ENCODE data around the gene XPNPEP1.

The XPNPEP1 gene

GRCh38 chr10:109941236-109941862 lies 18.0 kb upstream of the XPNPEP1 start:
- Mint-ChIP-seq H3K27me3 (no peaks in the 10 kb centered on the region), H3K9me3 (no peaks in the 10 kb centered on the region), H3K27ac (ENCODE audit: low read depth) (no peak overlapping the region), H3K4me1 (peaks cover 50% of the 10 kb centered on the region), H3K4me3 (no peak overlapping the region), H3K36me3 (ENCODE audit: insufficient read depth) (peaks cover 3% of the 10 kb centered on the region)
- ATAC-seq (replicated peaks; ENCODE audit: extremely low read depth, poor library complexity, severe bottlenecking): no peak
- DNase-seq (ENCODE audit: low spot score in 2 of 2): no peak

GRCh38 chr10:109940553-109940952 lies 17.2 kb upstream of the XPNPEP1 start:
- DNase-seq (ENCODE audit: low spot score in 2 of 2) (no peak), ATAC-seq (replicated peaks; ENCODE audit: extremely low read depth, poor library complexity, severe bottlenecking) (no peak)
- Mint-ChIP-seq H3K36me3 (ENCODE audit: insufficient read depth) (peaks cover 2% of the 10 kb centered on the region), H3K4me1 (peaks cover 50% of the 10 kb centered on the region), H3K4me3 (no peak overlapping the region), H3K27ac (ENCODE audit: low read depth) (no peak overlapping the region), H3K27me3 (no peaks in the 10 kb centered on the region), H3K9me3 (no peaks in the 10 kb centered on the region)

GRCh38 chr10:109940117-109940516 lies 16.8 kb upstream of the XPNPEP1 start:
- Mint-ChIP-seq H3K4me3 (no peak overlapping the region), H3K4me1 (peaks cover 52% of the 10 kb centered on the region), H3K27ac (ENCODE audit: low read depth) (no peak overlapping the region), H3K9me3 (no peaks in the 10 kb centered on the region), H3K36me3 (ENCODE audit: insufficient read depth) (peaks cover 4% of the 10 kb centered on the region), H3K27me3 (no peaks in the 10 kb centered on the region)
- ATAC-seq (replicated peaks; ENCODE audit: extremely low read depth, poor library complexity, severe bottlenecking): no peak
- DNase-seq (ENCODE audit: low spot score in 2 of 2): no peak

- Mint-ChIP-seq H3K4me1 (peaks cover 55% of the 10 kb centered on the region), H3K9me3 (no peaks in the 10 kb centered on the region), H3K36me3 (ENCODE audit: insufficient read depth) (peaks cover 6% of the 10 kb centered on the region), H3K4me3 (no peak overlapping the region), H3K27ac (ENCODE audit: low read depth) (no peak overlapping the region), H3K27me3 (no peaks in the 10 kb centered on the region)
- ATAC-seq (replicated peaks; ENCODE audit: extremely low read depth, poor library complexity, severe bottlenecking) (no peak), DNase-seq (ENCODE audit: low spot score in 2 of 2) (no peak)
Observed at GRCh38 chr10:109939315-109939961, 16.1 kb upstream of the XPNPEP1 start.

- Mint-ChIP-seq H3K36me3 (ENCODE audit: insufficient read depth) (peaks cover 11% of the 10 kb centered on the region), H3K4me1 (peaks cover 56% of the 10 kb centered on the region), H3K9me3 (no peaks in the 10 kb centered on the region), H3K27ac (ENCODE audit: low read depth) (peak overlapping the region; percentile 88), H3K27me3 (no peaks in the 10 kb centered on the region), H3K4me3 (peak overlapping the region; percentile 27)
- DNase-seq (ENCODE audit: low spot score in 2 of 2): no peak
- no peak for ATAC-seq (replicated peaks; ENCODE audit: extremely low read depth, poor library complexity, severe bottlenecking)
Observed at GRCh38 chr10:109937460-109938065, 14.3 kb upstream of the XPNPEP1 start.

- Mint-ChIP-seq H3K36me3 (ENCODE audit: insufficient read depth) (peaks cover 11% of the 10 kb centered on the region), H3K27ac (ENCODE audit: low read depth) (peak overlapping the region; percentile 88), H3K4me1 (peaks cover 67% of the 10 kb centered on the region), H3K4me3 (peak overlapping the region; percentile 59), H3K9me3 (no peaks in the 10 kb centered on the region), H3K27me3 (no peaks in the 10 kb centered on the region)
- DNase-seq (ENCODE audit: low spot score in 2 of 2) (no peak), ATAC-seq (replicated peaks; ENCODE audit: extremely low read depth, poor library complexity, severe bottlenecking) (no peak)
Observed at GRCh38 chr10:109934958-109935793, 11.9 kb upstream of the XPNPEP1 start.

GRCh38 chr10:109933984-109934565 lies 10.8 kb upstream of the XPNPEP1 start:
- H3K4me1 Mint-ChIP-seq: peaks cover 63% of the 10 kb centered on the region
- H3K27me3 Mint-ChIP-seq: no peaks in the 10 kb centered on the region
- no peaks in the 10 kb centered on the region for H3K9me3 Mint-ChIP-seq
- ATAC-seq (replicated peaks; ENCODE audit: extremely low read depth, poor library complexity, severe bottlenecking): peak; percentile 94
- DNase-seq (ENCODE audit: low spot score in 2 of 2): peak; percentile 21 to 55
- H3K4me3 Mint-ChIP-seq: peak overlapping the region; percentile 48
- H3K36me3 Mint-ChIP-seq (ENCODE audit: insufficient read depth): peaks cover 11% of the 10 kb centered on the region
- H3K27ac Mint-ChIP-seq (ENCODE audit: low read depth): peak overlapping the region; percentile 88

- H3K36me3 Mint-ChIP-seq (ENCODE audit: insufficient read depth): peaks cover 11% of the 10 kb centered on the region
- peaks cover 55% of the 10 kb centered on the region for H3K4me1 Mint-ChIP-seq
- H3K27ac Mint-ChIP-seq (ENCODE audit: low read depth): peak overlapping the region; percentile 42
Observed at GRCh38 chr10:109932968-109933367, 9.7 kb upstream of the XPNPEP1 start.

GRCh38 chr10:109932391-109932790 lies 9.1 kb upstream of the XPNPEP1 start:
- Mint-ChIP-seq H3K4me1 (peaks cover 49% of the 10 kb centered on the region), H3K4me3 (no peak overlapping the region), H3K9me3 (no peaks in the 10 kb centered on the region), H3K27ac (ENCODE audit: low read depth) (peak overlapping the region; percentile 42), H3K27me3 (no peaks in the 10 kb centered on the region), H3K36me3 (ENCODE audit: insufficient read depth) (peaks cover 11% of the 10 kb centered on the region)
- ATAC-seq (replicated peaks; ENCODE audit: extremely low read depth, poor library complexity, severe bottlenecking) (no peak), DNase-seq (ENCODE audit: low spot score in 2 of 2) (no peak)

More at GRCh38 chr10:109932968-109933367, 9.7 kb upstream of the XPNPEP1 start:
- ATAC-seq (replicated peaks; ENCODE audit: extremely low read depth, poor library complexity, severe bottlenecking): no peak
- H3K4me3 Mint-ChIP-seq: no peak overlapping the region
- no peaks in the 10 kb centered on the region for H3K27me3 Mint-ChIP-seq
- H3K9me3 Mint-ChIP-seq: no peaks in the 10 kb centered on the region
- no peak for DNase-seq (ENCODE audit: low spot score in 2 of 2)

GRCh38 chr10:109931163-109931562 lies 7.9 kb upstream of the XPNPEP1 start:
- no peaks in the 10 kb centered on the region for H3K27me3 Mint-ChIP-seq
- H3K27ac Mint-ChIP-seq (ENCODE audit: low read depth): no peak overlapping the region
- peaks cover 9% of the 10 kb centered on the region for H3K36me3 Mint-ChIP-seq (ENCODE audit: insufficient read depth)
- no peaks in the 10 kb centered on the region for H3K9me3 Mint-ChIP-seq
- no peak for ATAC-seq (replicated peaks; ENCODE audit: extremely low read depth, poor library complexity, severe bottlenecking)
- H3K4me3 Mint-ChIP-seq: no peak overlapping the region
- DNase-seq (ENCODE audit: low spot score in 2 of 2): no peak
- peaks cover 39% of the 10 kb centered on the region for H3K4me1 Mint-ChIP-seq

- Mint-ChIP-seq H3K36me3 (ENCODE audit: insufficient read depth) (peaks cover 5% of the 10 kb centered on the region), H3K4me3 (no peak overlapping the region), H3K4me1 (peaks cover 28% of the 10 kb centered on the region), H3K27me3 (no peaks in the 10 kb centered on the region), H3K27ac (ENCODE audit: low read depth) (no peak overlapping the region), H3K9me3 (no peaks in the 10 kb centered on the region)
- no peak for ATAC-seq (replicated peaks; ENCODE audit: extremely low read depth, poor library complexity, severe bottlenecking)
- DNase-seq (ENCODE audit: low spot score in 2 of 2): no peak
Observed at GRCh38 chr10:109929501-109930219, 6.3 kb upstream of the XPNPEP1 start.

- Mint-ChIP-seq H3K36me3 (ENCODE audit: insufficient read depth) (peaks cover 2% of the 10 kb centered on the region), H3K4me1 (peaks cover 28% of the 10 kb centered on the region), H3K4me3 (no peak overlapping the region), H3K9me3 (no peaks in the 10 kb centered on the region), H3K27me3 (no peaks in the 10 kb centered on the region), H3K27ac (ENCODE audit: low read depth) (no peak overlapping the region)
- ATAC-seq (replicated peaks; ENCODE audit: extremely low read depth, poor library complexity, severe bottlenecking) (no peak), DNase-seq (ENCODE audit: low spot score in 2 of 2) (no peak)
Observed at GRCh38 chr10:109928475-109928891, 5.2 kb upstream of the XPNPEP1 start.
